Activated CD4-positive, CD25-positive, alpha-beta regulatory T cell (primary cell): ENCODE results near the gene FER1L5.
A peak's percentile ranks its signal among the peaks of the same experiment; 100 is the strongest.

Experiments
- DNase-seq, 4 experiments: peaks; one replicate each; lab custom pipeline; 2025; lab: John Stamatoyannopoulos, UW

Gene FER1L5

GRCh38 chr2:96739633-96740428 lies 97.3 kb downstream of the FER1L5 start, which contains the start of gene LMAN2L:
Gene LMAN2L (minus strand): TSS chr2:96740064. CDS start chr2:96740040, 24 bp downstream.
- DNase-seq = peak; percentile 91 to 95 (median 93)

- DNase-seq = no peak
These were observed 104.6 kb downstream of the FER1L5 start for GRCh38 chr2:96747061-96747617.

- DNase-seq = no peak
These were observed 109.2 kb downstream of the FER1L5 start for GRCh38 chr2:96751800-96752199.

- DNase-seq = no peak
These were observed 111.2 kb downstream of the FER1L5 start for GRCh38 chr2:96753661-96754282.

- DNase-seq = no peak
These were observed 111.8 kb downstream of the FER1L5 start for GRCh38 chr2:96754317-96754716.
